ENCODE results near the gene CCM2. TPM values are rescaled to one million over a fixed set of nuclear protein-coding genes. Genes with fewer than 3 reads are reported as not detected.

The CCM2 gene
- total and polyA plus RNA-seq, 7 donors = 33.3 to 110 (median 49.9) TPM

DNA sequence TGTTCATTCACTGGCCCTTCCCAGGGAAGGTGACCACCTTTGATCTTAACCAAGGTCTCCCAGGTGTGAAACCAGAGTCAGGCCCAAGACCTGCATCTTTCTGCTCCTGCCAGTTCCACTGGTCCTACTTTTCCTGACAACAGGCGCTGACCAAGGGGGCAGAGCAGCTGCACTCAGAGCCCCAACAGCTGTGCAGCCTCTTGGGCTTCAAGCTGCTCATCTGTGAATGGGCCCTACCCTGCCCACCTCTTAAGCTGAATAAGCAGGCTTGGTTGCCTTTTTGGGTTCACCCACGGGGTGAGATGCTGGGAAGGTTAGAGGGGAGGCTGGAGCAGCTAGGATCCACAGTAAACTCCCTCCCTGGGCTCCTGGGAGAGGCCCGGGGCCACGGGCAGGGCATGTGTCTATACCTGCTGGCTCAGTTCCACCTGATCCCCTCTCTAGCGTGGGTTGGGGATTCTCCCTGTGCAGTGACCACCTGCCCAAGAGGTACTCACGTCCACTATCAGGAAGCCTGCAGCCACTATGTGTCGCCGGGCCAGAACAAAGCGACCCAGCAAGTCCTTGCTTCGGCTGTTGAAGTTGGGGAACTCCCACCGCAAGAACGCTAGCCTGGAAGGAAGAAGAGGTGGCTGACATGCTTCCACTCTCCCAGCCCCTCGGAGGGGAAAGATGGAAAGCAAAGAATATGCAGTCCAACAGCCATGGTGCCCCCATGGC, 100.9 kb downstream of the CCM2 start:
- Histone ChIP-seq H3K27ac (no peak overlapping the region), H3K4me1 (no peaks in the 10 kb centered on the region), H3K36me3 (ENCODE audit: insufficient read depth in 1 of 2, low read depth in 1 of 2) (peaks cover 15 to 87% of the 10 kb centered on the region in 2 donors), H3K4me3 (no peak overlapping the region), H3K9me3 (no peaks in the 10 kb centered on the region), H3K27me3 (ENCODE audit: insufficient read depth in 3 of 3, low read length in 2 of 3) (no peaks in the 10 kb centered on the region)
- TF ChIP-seq, protein P1, sequence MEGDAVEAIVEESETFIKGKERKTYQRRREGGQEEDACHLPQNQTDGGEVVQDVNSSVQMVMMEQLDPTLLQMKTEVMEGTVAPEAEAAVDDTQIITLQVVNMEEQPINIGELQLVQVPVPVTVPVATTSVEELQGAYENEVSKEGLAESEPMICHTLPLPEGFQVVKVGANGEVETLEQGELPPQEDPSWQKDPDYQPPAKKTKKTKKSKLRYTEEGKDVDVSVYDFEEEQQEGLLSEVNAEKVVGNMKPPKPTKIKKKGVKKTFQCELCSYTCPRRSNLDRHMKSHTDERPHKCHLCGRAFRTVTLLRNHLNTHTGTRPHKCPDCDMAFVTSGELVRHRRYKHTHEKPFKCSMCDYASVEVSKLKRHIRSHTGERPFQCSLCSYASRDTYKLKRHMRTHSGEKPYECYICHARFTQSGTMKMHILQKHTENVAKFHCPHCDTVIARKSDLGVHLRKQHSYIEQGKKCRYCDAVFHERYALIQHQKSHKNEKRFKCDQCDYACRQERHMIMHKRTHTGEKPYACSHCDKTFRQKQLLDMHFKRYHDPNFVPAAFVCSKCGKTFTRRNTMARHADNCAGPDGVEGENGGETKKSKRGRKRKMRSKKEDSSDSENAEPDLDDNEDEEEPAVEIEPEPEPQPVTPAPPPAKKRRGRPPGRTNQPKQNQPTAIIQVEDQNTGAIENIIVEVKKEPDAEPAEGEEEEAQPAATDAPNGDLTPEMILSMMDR (IDR thresholded peaks at IDR 0.05) = no peak
- intact Hi-C loops (cut with DNase I) = no loop called here
- ATAC-seq (no peak), DNase-seq (peak in 1 of 2 donors; percentile 41)
- 84 to 88% (median 86%) methylated on average over 13 of the region's 13 CpGs for WGBS, 3 donors

DNA sequence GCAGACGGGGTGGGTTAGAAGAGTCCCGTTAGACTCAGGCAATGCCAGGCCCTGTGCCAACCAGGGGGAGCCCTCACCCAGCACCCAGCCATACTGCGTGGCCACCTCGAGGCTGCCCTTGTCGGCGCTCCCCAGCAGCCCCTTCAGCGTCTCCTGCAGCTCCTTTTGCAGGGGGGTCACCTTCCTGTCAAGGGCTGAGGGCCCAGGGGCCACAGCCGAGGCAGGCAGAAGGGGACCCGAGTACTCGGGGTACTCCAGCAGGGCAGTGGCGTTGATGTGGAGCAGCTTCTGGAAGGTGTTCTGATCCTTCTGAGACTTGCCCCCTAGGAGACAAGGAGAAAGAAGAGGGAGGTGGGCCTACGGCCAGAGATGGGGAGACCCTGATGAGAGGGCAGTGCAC, 101.7 kb downstream of the CCM2 start:
- H3K36me3 ChIP-seq (ENCODE audit: insufficient read depth in 1 of 2, low read depth in 1 of 2) = peaks cover 16 to 96% of the 10 kb centered on the region in 2 donors
- H3K9me3 ChIP-seq = no peaks in the 10 kb centered on the region
- ATAC-seq (no peak), DNase-seq (peak in 1 of 2 donors; percentile 42)
- 84 to 94% (median 89%) methylated on average over 10 to 12 of the region's 12 CpGs for WGBS, 3 donors
- TF ChIP-seq, protein P1 (IDR thresholded peaks at IDR 0.05) = no peak
- no peak overlapping the region for H3K4me3 ChIP-seq
- intact Hi-C loops (cut with DNase I) = no loop called here
- no peaks in the 10 kb centered on the region for H3K27me3 ChIP-seq (ENCODE audit: insufficient read depth in 3 of 3, low read length in 2 of 3)
- no peaks in the 10 kb centered on the region for H3K4me1 ChIP-seq
- H3K27ac ChIP-seq = no peak overlapping the region

DNA sequence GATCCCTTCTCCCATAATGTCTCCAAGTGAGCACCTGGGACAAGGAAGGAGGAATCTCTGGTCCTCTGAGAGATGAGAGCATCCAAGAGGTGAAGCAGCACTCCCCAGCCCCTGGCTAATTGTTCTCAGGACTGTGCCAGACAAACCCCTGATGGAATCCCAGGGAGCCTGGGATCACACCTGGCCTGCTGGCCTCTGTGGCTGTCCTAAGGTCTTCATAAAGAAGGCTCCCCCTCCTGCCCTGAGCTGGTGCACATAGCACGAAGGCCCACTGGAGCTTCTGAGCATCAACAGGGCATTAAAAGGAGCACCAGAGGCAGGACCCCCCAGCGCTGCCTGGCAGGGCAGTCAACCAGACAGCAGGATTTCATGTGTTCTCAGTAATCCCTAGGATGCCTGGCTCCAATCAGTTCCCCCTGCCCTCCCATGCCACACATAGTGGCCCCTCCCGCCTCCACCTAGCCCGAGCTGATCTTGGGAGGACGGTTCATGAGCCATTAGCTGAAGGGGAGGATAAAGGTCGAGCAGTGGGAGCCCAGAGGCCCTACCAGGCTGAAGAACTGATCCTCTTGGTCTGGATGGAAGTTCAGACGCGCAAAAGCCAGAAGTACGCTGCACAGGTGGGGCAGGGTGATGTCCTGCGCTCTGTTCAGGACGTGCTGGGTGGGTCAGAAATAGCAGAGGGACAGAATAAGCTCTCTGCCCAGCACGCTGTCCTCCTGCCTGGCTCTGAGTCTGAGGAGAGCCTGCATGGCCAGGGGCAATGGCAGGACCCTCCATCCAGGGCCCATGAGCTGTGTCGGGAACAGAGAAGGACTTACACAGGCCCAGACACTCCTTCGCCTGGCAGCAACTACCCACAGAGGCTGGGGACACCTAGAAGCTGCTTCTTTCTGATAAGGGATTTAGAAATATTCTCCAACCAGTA, 103.0 kb downstream of the CCM2 start:
- peak overlapping the region; percentile 63 for H3K27ac ChIP-seq
- ATAC-seq (no peak), DNase-seq (peak in 1 of 2 donors; percentile 33)
- H3K27me3 ChIP-seq (ENCODE audit: insufficient read depth in 3 of 3, low read length in 2 of 3) = no peaks in the 10 kb centered on the region
- H3K4me1 ChIP-seq = peaks cover 12% of the 10 kb centered on the region
- intact Hi-C loops (cut with DNase I) = no loop called here
- H3K4me3 ChIP-seq = no peak overlapping the region
- TF ChIP-seq, protein P1 (IDR thresholded peaks at IDR 0.05) = no peak
- no peaks in the 10 kb centered on the region for H3K9me3 ChIP-seq
- H3K36me3 ChIP-seq (ENCODE audit: insufficient read depth in 1 of 2, low read depth in 1 of 2) = peaks cover 19 to 100% of the 10 kb centered on the region in 2 donors
- WGBS, 3 donors = 78 to 90% (median 85%) methylated on average over 14 of the region's 14 CpGs

DNA sequence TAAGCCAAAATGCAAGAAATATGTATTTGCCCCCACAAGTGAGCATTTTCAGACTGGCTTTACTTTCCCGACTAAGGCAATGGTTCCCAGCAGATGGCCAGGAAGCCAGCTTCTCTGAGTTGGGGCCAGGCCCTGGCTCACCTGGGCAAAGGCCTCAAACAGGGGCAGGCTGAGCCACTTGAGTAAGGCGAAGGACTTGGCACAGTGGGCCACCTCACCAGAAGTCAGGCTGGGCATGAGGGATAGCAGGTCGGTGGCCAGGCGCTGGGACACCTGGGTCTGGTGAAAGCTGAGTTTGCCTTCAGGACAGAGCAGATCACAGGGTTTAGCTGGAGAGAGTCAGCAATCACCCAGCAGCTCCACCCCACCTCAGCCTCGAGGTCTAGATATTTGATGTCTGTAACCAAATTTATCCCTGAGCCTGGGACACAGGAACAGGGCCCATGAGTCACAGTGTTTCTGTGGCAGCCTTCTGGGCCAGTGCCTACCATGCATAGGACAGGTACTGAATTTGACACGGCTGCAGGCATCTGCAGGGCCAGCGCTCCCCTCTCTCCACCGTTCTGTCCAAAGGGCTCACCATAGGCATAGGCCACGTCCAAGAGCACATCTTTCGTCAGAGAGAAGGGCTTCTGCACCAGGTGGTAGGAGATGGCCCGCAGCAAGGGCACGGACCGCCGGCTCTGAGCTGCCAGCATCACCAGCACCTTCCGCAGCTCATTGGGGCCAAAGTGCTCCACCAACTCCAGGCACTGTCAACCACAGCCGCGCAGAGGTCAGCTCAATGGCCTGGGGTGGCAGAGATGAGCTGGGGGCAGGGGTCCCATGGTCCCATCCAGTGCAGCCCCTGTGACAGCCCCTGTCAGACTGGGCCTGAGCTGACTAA, 104.2 kb downstream of the CCM2 start:
- ATAC-seq = peak; percentile 61 to 78 (median 64)
- H3K27me3 ChIP-seq (ENCODE audit: insufficient read depth in 3 of 3, low read length in 2 of 3) = no peaks in the 10 kb centered on the region
- intact Hi-C loops (cut with DNase I) = no loop called here
- WGBS, 3 donors = 84 to 91% (median 89%) methylated on average over 17 of the region's 17 CpGs
- peak overlapping the region; percentile 63 for H3K27ac ChIP-seq
- peaks cover 23% of the 10 kb centered on the region for H3K4me1 ChIP-seq
- DNase-seq = peak in 1 of 2 donors; percentile 53
- peaks cover 24 to 100% of the 10 kb centered on the region in 2 donors for H3K36me3 ChIP-seq (ENCODE audit: insufficient read depth in 1 of 2, low read depth in 1 of 2)
- TF ChIP-seq, protein P1 (IDR thresholded peaks at IDR 0.05) = no peak
- H3K9me3 ChIP-seq = no peaks in the 10 kb centered on the region
- no peak overlapping the region for H3K4me3 ChIP-seq
